Activated T-cell treated with anti-CD3 and anti-CD28 coated beads, Interleukin-2, amount 50 U/mL, for 24 hours (primary cell): ENCODE measurements around the gene PRSS56.

Experiments
- DNase-seq: peaks from one replicate; pipeline ENCODE4 v3.0.0-alpha.2; 2020
- H3K27ac Mint-ChIP-seq: 2 replicates; pipeline ENCODE4 v1.8.0; 2020; ENCODE audit warnings: mild to moderate bottlenecking, mixed read lengths
- H3K27me3 Mint-ChIP-seq: 2 replicates; pipeline ENCODE4 v1.8.0; 2020; ENCODE audit warnings: mixed read lengths
- H3K36me3 Mint-ChIP-seq: 2 replicates; pipeline ENCODE4 v1.8.0; 2020; ENCODE audit warnings: low read depth, mixed read lengths
- H3K4me1 Mint-ChIP-seq: 2 replicates; pipeline ENCODE4 v1.8.0; 2020; ENCODE audit warnings: low read depth, mixed read lengths
- H3K4me3 Mint-ChIP-seq: 2 replicates; pipeline ENCODE4 v1.8.0; 2020; ENCODE audit warnings: mild to moderate bottlenecking, moderate library complexity, mixed read lengths
- H3K9me3 Mint-ChIP-seq: 2 replicates; pipeline ENCODE4 v1.8.0; 2020; ENCODE audit warnings: mixed read lengths

The PRSS56 gene

GRCh38 chr2:232571026-232571474 is 50.9 kb downstream of the PRSS56 start:
- peaks cover under 1% of the 10 kb centered on the region for H3K4me1 Mint-ChIP-seq
- H3K27me3 Mint-ChIP-seq, result no peaks in the 10 kb centered on the region
- no peaks in the 10 kb centered on the region for H3K9me3 Mint-ChIP-seq
- H3K4me3 Mint-ChIP-seq, result no peak overlapping the region
- H3K27ac Mint-ChIP-seq, result no peak overlapping the region
- peaks cover 97% of the 10 kb centered on the region for H3K36me3 Mint-ChIP-seq
- DNase-seq, result no peak

DNA sequence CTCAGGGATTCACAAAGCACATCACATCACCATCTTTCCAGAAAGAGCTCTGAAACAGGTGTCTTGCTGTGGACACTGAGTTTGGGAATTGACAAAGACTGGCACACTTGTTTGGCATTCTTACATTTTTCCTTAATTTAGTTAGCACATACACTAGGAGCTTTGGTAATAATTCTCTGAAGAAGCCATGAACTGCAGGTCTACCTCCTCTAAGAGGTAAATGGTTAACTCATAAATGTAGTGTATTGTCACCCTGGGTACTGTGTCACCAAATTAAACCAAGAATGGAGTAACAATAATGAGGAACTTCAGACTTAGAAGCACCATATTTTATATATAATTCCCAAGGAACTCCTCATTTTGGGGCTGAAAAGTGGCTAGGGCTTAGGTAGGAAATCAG is 52.9 kb downstream of the PRSS56 start:
- Mint-ChIP-seq H3K4me3 (no peak overlapping the region), H3K9me3 (no peaks in the 10 kb centered on the region), H3K27me3 (no peaks in the 10 kb centered on the region), H3K27ac (no peak overlapping the region), H3K4me1 (peaks cover 4% of the 10 kb centered on the region), H3K36me3 (peaks cover 91% of the 10 kb centered on the region)
- DNase-seq, result no peak

DNA sequence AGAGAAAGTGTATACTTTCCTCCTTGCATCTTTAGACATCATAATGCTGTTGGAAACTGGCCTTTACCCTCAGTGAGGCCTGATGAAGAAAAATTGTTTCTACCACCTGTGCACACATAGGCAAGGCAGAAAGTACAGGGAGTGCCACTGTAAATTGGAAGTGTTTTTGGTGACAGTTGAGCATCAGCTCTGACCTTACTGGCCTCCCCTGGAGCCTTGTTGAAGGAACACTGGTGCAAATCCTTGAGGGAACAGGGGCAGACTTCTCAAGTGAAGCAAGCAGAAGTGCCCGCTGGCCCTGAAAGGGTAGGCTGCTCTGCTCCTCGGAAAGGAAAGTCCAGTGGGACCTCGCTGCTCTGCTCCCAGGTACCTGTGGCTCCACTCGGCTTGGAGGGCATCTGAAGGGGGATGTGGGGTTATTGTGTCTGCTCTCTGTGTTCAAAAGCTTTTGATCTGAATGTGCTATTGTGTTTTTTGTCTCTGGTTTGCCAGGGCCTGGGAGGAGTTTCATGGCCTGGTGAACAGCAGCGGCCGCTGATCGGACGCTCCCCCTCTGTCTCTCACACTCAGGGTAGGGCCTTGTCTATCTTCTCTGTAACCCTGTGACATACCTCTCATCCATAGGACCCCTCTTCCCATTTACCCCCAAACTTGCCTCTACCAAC is 53.7 kb downstream of the PRSS56 start:
- Mint-ChIP-seq H3K27ac (no peak overlapping the region), H3K27me3 (no peaks in the 10 kb centered on the region), H3K4me1 (peaks cover 6% of the 10 kb centered on the region), H3K4me3 (no peak overlapping the region), H3K9me3 (no peaks in the 10 kb centered on the region), H3K36me3 (peaks cover 89% of the 10 kb centered on the region)
- DNase-seq, result no peak

DNA sequence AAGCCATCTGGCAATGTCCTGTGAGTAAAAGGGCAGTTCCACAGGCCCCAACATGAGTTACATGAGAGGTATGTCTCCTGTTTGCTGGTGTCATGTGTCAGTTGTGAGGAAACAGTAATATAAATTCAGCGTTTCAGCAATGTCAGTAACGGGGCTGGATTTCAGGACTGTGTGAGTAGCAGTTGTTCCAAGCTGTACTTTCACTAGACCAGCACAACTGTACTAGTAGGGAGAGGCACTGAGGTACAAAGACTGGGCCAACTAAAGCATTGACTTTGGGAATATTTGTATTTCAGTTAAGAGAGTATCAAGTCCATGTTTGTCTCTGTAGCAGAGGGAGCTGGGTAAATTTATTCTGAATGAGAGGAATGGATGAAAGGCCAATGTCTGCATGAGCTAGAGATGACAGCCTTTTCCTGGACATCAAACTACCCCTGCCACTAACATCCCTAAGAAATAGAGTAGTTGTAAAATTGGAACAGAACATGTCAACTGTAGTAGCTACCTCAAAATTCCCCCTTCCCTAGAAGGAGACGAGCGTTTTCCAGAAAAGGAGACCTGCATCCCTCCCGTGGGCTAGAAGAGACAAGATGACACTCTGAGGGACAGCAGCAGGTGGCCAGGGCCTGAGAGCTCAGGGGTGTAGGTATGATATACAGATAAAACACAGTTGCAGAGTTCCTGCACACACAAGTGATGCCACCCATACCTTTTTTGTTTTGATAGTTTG is 54.7 kb downstream of the PRSS56 start:
- no peaks in the 10 kb centered on the region for H3K9me3 Mint-ChIP-seq
- no peaks in the 10 kb centered on the region for H3K27me3 Mint-ChIP-seq
- peaks cover 85% of the 10 kb centered on the region for H3K36me3 Mint-ChIP-seq
- DNase-seq, result no peak
- H3K4me3 Mint-ChIP-seq, result no peak overlapping the region
- H3K27ac Mint-ChIP-seq, result no peak overlapping the region
- H3K4me1 Mint-ChIP-seq, result peaks cover 7% of the 10 kb centered on the region
